Glomerular visceral epithelial cell (primary cell): ENCODE data around the gene FCRL2.
"Not testable (repeated sequence)": the region's sequence is repeated elsewhere in the genome, so short reads cannot be mapped to it uniquely, and the experiment has no call there.

Experiments used
- DNase-seq: peaks from one replicate; pipeline ENCODE4 v3.0.0-alpha.2; 2016; ENCODE audit errors: extremely low spot score

The FCRL2 gene

GRCh38 chr1:157753611-157754010 lies 23.3 kb downstream of the FCRL2 start:
- DNase-seq: no peak

DNA sequence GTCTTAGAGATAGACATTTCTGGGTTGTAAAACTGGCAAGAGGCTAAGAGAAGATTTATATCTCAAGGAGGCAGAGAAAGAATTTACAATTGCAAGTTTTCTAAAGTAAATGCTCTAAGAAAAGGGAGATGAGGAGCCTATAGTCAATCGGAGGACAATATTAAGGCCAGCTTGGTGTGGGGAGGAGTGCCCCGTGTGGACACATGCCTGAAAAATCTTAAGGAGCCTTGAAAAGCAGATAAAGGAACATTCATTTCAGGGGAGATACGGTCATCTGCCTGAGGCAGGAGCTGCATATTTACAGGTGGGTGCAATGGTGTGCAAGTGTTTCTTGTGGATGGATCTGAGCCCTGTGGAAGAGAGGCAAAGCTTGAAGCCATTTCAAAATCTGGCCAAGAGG lies 25.6 kb downstream of the FCRL2 start:
- no peak for DNase-seq

DNA sequence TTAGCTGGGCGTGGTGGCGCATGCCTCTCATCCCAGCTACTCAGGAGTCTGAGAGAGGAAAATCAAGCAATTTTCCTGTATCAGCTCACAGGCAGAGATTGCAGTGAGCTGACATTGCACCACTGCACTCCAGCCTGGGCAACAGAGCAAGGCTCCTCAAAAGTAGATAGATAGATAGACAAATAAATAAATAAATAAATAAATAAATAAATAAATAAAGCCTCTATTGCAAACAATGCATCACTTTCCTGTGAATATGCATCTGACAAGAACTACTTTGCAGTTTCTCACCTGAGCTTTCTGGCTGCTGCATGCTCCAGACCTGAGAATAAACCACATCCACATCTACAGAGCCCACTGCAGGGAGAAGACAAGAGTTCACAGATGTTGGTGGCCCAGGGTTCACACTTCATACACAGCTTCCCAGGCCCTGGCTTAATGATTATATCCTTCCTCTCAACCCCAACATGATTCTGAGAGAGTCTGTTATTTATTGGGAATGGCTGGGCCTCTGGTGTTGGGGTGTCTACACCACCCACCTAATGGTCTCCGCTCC lies 28.6 kb downstream of the FCRL2 start:
- no peak for DNase-seq

DNA sequence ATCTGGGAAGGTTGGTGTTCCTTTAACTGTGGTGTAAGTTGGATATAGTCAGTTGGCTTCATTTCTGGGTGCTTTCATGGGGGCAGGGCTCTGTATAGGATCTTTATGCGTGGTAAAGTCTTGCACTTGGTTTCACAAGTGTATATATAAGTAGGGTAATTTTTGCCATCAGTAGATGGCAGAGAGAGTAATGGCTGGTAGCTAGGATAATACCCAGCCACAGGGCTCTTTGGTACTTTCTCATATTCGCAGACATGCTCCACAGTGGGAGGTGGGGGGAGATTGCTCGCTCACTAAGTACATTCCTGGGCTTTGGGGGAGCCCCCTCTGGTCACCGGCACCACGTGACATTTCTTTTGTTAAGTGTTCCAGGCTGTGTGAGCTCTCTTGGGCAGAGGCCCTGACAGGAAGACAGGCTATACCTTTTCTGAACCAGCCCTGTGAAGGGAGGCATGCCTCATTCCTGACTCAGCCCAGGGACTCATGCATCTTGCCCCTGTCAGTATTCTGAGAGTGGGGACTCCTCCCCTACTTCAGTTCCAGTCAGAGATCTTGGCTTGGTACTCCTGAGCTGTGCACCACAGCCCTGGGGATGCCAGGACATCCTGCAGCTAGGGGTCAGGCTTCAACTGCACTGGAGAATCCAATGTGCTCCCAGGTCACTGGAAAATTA lies 37.6 kb downstream of the FCRL2 start:
- DNase-seq: peak; percentile 1

GRCh38 chr1:157735991-157736390 lies 40.9 kb downstream of the FCRL2 start:
- not testable (repeated sequence) for DNase-seq

DNA sequence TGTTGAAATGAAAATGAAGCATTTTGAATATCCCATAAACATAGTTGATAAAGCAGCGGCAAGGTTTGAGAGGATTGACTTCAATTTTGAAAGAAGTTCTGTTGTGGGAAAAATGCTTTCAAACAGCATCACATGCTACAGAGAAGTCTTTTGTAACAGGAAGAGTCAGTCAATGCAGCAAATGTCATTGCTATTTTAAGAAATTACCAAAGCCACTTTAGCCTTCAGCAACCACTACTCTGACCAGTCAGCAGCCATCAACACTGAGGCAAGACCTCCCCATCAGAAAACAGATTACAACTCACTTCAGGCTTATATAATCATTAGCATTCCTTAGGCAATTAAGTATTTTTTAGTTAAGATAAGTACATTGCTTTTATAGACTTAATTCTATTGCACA lies 42.6 kb downstream of the FCRL2 start:
- DNase-seq: no peak

GRCh38 chr1:157732755-157733154 lies 44.2 kb downstream of the FCRL2 start:
- no peak for DNase-seq

DNA sequence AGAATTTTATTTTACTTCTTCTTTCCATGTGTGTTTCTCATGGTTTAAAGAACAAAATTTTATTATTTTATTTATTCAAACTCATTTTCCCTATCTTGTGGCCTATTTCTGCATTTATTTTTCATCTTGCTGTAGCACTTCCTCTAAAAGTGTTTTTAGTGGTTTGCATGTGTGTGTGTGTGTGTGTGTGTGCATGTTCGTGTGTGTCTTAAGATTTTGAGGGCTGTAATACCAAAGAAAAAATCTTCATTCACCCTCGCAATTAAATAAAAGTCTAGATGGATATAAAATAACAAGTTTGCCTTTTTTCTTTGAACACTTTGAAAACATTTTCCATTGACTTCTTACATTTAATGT lies 51.7 kb downstream of the FCRL2 start:
- no peak for DNase-seq

DNA sequence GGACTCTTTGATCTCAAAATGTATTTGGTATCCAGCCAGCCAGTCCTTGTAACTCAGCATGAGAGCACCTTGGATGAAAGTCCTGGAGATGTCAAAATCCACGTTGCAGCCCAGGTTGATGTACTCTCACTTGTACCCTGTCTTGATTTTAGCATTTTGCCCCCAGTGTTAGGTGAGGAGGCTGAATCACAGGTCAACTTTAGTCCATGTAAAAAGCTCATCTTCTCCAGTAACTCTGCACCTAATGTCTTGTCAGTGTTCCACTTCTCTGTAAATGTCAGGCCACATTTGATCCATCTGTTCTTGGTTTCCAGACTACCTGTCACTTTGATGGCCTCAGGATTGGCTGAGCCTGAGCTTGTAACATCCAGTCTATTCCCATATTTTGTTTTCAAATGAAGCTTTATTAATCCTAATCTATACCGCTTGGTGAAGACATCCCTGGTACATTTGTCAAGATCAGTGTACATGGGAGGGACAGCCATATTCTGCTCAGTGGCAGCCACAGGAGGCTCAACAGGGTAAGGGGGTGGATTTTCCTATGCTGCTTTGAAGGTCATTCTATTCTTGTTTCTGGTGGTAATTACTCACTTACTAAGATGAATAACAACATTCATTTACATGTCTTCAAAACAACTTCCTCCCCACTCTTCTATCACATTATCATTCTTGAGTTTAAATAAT lies 52.3 kb downstream of the FCRL2 start:
- no peak for DNase-seq

- no peak for DNase-seq
These were observed 53.8 kb downstream of the FCRL2 start for GRCh38 chr1:157723157-157723556.

DNA sequence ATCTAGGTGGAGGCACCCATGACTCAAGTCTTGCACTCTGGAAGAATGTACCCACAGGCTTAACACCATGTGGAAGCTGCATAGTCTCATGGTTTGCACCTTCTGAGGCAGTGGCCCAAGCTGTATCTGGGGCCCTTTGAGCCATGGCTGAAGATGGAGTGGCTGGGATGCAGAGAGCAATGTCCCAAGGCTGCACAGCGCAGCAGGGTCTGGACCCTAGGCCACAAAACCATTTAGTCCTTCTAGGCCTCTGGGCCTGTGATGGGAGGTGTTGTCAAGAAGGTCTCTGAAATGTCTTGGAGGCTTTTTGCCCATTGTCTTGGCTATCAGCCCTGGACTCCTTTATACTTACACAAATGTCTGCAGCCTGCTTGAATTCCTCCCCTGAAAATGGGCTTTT lies 54.9 kb downstream of the FCRL2 start:
- DNase-seq: no peak

DNA sequence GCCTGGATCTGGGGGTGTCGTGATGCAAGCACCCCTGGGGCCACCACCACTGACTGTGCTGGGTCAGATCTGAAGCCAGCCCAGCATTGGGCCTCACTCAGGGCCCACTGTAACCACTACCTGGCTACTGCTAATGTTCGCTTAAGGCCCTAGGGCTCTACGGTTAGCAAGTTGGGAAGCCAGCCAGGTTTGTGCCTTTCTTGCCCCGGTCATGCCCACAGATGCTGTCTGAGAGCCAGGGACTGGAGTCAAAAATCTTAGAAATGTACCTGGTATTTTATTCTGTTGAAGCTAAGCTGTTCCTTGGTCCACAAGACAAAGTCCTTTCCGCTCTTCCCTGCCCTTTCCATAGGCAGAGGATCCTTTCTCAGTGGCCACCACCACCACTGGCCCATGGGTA lies 61.2 kb downstream of the FCRL2 start:
- no peak for DNase-seq

- no peak for DNase-seq
These were observed 65.1 kb downstream of the FCRL2 start for GRCh38 chr1:157711802-157712201.

GRCh38 chr1:157704878-157705277 lies 72.1 kb downstream of the FCRL2 start:
- DNase-seq: no peak

DNA sequence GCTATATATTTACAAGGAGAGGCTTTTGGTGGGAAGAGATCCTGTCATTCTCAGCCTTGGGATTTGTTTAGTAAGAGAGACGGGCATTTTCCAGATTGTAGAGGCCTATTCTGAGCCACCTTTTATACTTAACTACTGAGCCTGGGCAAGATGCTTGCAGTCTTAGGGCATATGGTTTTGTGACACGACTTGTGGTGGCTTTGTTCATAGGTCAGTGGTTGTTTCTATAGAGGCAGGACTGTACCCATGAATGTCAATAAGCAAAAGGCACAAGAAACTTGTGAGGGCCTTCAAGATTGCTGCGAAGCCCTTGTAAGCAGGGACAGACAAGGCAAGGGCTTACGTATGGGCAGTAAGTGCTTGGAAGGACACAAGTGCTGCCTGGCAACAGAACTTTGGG lies 73.0 kb downstream of the FCRL2 start:
- DNase-seq: no peak

DNA sequence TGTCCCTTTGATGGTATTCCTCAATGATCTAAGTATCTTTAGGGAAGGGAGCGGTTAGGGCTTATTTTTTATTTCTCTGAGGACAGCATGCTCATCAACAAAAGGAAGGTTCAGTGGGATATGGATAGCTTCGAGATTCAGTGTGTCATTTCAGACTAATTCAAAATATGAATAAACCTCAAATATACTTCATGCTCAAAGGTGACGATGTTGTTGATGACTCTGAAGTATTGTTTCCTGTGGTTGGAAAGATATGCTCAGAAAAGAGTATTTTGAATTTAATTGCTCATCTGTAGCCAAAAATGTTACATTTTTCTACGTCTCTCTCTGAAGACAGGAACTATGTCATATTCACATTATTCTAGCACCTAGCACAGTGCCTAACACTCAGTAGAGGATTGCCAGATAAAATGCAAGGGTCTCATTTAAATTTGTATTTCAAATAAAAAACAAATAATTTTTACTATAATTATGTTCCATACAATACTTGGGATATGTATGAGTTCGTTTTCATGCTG lies 74.6 kb downstream of the FCRL2 start:
- DNase-seq: no peak

GRCh38 chr1:157700732-157701131 lies 76.2 kb downstream of the FCRL2 start, which contains the start of gene FCRL3:
FCRL3 (minus strand) TSS chr1:157700769; CDS start chr1:157700489, 280 bp downstream.
- DNase-seq: no peak

DNA sequence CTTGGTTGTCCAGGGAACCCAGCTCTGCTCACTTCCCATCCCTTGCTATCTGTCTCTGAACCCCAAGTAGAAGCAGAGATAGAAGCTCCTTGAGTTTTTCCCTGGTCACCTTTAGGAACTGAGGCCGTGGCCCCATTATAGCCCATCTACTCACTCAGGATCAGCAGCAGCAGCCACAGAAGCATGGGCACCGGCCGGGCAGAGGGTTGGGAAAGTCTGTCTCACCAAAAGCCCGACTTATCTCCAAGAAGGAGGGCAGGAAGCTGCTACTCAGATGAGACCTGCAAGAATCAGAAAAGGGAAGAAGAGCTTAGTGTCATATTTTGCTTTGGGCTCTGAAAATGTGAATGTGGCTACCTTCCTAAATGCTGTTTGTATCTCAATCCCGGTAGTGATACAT lies 76.6 kb downstream of the FCRL2 start:
- DNase-seq: no peak

DNA sequence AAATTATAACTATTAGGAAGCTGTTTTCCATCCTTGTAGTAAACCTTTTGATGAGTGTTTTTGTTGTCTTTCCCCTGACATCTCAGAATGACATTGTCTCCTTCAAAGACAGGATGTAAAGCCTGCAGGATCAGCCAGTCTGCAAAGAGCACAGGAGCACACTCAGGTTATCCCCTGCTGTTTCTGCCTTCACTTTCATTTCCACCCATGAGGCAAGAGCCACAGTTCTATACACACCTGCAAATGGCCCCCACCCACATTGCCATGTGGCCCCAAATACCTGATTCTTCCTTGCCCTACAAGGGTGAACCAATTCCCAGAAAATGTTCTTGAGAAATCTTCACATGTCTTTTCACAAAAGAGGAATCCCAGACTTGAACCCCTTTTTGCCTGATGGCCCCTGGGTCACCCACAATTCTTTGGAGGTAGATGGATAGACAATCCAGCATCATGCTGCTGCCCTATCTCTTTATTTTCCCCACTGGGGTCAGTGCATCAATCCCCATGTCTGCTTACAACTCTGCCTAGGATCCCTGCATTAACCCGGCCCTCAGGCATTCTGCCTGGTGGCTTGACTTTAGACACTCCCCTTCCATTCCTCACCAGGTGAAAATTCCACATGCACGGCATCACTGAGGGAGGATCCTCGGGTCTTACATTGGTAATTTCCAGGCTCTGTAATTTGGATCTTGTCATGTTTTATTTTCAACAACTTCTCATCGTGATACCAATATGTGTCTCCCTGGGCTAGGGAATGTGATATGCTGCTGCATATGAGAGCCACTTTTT lies 79.0 kb downstream of the FCRL2 start:
- DNase-seq: no peak

DNA sequence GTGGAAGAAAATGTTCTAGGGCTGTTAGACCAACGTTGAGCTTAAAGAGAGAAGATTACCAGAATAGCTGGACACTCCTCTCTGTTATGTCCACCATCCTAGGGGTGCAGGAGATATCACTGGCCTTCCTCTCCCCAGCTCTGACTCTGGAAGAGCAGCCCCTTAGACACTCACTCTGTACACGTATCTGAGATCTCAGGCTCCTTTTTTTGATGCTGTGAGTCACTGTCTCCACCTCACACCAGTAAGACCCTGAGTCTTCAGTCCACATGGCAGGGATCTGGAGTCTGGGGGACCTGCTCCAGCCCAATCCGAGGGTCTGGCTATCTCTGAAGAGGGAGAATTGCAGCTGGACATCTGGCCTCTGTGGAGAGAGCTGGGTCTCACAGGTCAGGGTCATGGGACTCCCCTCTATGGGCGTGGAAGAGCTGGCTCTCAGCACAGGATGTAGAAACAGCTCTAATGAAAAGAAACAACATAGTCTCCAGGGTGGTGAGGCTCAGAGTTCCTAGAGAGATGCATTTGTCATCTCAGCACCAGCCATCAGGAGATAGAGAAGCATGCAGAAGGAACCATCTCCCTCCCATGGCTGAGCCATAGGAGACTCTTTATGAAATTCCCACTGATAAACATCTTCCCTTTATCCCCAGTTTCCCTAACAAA lies 79.8 kb downstream of the FCRL2 start:
- no peak for DNase-seq
